ENCODE data around the gene SOWAHB.
"Not testable (repeated sequence)": the region's sequence is repeated elsewhere in the genome, so short reads cannot be mapped to it uniquely, and the experiment has no call there.

Gene SOWAHB

GRCh38 chr4:76894537-76895255 is 3.2 kb downstream of the SOWAHB start:
- DNase-seq: no peak

GRCh38 chr4:76892601-76893000 is 5.3 kb downstream of the SOWAHB start:
- DNase-seq: no peak

GRCh38 chr4:76892001-76892400 is 5.9 kb downstream of the SOWAHB start:
- DNase-seq: no peak

- DNase-seq: no peak
Measured at GRCh38 chr4:76886848-76887441, 11.0 kb downstream of the SOWAHB start.

GRCh38 chr4:76886214-76886613 is 11.7 kb downstream of the SOWAHB start:
- no peak for DNase-seq

- no peak for DNase-seq
Measured at GRCh38 chr4:76883147-76883546, 14.8 kb downstream of the SOWAHB start.

GRCh38 chr4:76882630-76883029 is 15.3 kb downstream of the SOWAHB start:
- no peak for DNase-seq

- no peak for DNase-seq
Measured at GRCh38 chr4:76881375-76881774, 16.6 kb downstream of the SOWAHB start.

- no peak for DNase-seq
Measured at GRCh38 chr4:76879731-76880364, 18.1 kb downstream of the SOWAHB start.

GRCh38 chr4:76878641-76879165 is 19.2 kb downstream of the SOWAHB start:
- not testable (repeated sequence) for DNase-seq

- no peak for DNase-seq
Measured at GRCh38 chr4:76874176-76874575, 23.8 kb downstream of the SOWAHB start.

GRCh38 chr4:76873495-76873894 is 24.4 kb downstream of the SOWAHB start:
- DNase-seq: no peak

GRCh38 chr4:76872556-76872955 is 25.4 kb downstream of the SOWAHB start:
- DNase-seq: no peak

- not testable (repeated sequence) for DNase-seq
Measured at GRCh38 chr4:76868780-76869179, 29.2 kb downstream of the SOWAHB start.

- no peak for DNase-seq
Measured at GRCh38 chr4:76867880-76868655, 29.9 kb downstream of the SOWAHB start.

GRCh38 chr4:76867377-76867776 is 30.6 kb downstream of the SOWAHB start:
- DNase-seq: no peak

- DNase-seq: no peak
Measured at GRCh38 chr4:76866641-76867040, 31.3 kb downstream of the SOWAHB start.

GRCh38 chr4:76858319-76858718 is 39.6 kb downstream of the SOWAHB start:
- DNase-seq: no peak

GRCh38 chr4:76857074-76857409 is 40.9 kb downstream of the SOWAHB start:
- no peak for DNase-seq

- DNase-seq: no peak
Measured at GRCh38 chr4:76856243-76857073, 41.5 kb downstream of the SOWAHB start.

GRCh38 chr4:76854858-76855257 is 43.1 kb downstream of the SOWAHB start:
- no peak for DNase-seq

- DNase-seq: no peak
Measured at GRCh38 chr4:76851375-76851774, 46.6 kb downstream of the SOWAHB start.
